HG03175 (cell line): ENCODE results near the gene ACTR3C.

Experiments used
- ATAC-seq: cut with Tn5 transposase; IDR thresholded peaks from one replicate; pipeline ENCODE4 v1.9.1; 2021; ENCODE audit warnings: mild to moderate bottlenecking, moderate library complexity; ENCODE audit not compliant: unreplicated experiment

Gene ACTR3C

GRCh38 chr7:150322833-150323681 lies at the start of gene ACTR3C, which contains the start of gene LRRC61:
Gene ACTR3C, minus strand, starts transcription at chr7:150323545. Its CDS starts 28,249 bp downstream, at chr7:150295296.
Gene LRRC61, plus strand, starts transcription at chr7:150323355. Its CDS starts 13,507 bp downstream, at chr7:150336862.
- peak; percentile 75 for ATAC-seq

- no peak for ATAC-seq
Measured at GRCh38 chr7:150372271-150373048, 49.1 kb upstream of the ACTR3C start.

DNA sequence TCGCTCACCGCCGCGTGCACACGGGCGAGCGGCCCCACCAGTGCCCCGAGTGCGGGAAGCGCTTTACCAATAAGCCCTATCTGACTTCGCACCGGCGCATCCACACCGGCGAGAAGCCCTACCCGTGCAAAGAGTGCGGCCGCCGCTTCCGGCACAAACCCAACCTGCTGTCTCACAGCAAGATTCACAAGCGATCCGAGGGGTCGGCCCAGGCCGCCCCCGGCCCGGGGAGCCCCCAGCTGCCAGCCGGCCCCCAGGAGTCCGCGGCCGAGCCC lies 48.6 kb upstream of the ACTR3C start:
- no peak for ATAC-seq

DNA sequence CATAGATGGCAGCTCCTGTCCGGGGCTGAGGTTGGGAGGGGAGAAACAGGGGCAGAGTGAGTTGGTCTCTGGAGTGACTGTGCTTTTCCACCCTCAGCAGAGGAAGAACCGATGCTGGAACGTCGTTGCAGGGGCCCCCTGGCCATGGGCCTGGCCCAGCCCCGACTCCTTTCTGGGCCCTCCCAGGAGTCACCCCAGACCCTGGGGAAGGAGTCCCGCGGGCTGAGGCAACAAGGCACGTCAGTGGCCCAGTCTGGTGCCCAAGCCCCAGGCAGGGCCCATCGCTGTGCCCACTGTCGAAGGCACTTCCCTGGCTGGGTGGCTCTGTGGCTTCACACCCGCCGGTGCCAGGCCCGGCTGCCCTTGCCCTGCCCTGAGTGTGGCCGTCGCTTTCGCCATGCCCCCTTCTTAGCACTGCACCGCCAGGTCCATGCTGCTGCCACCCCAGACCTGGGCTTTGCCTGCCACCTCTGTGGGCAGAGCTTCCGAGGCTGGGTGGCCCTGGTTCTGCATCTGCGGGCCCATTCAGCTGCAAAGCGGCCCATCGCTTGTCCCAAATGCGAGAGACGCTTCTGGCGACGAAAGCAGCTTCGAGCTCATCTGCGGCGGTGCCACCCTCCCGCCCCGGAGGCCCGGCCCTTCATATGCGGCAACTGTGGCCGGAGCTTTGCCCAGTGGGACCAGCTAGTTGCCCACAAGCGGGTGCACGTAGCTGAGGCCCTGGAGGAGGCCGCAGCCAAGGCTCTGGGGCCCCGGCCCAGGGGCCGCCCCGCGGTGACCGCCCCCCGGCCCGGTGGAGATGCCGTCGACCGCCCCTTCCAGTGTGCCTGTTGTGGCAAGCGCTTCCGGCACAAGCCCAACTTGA lies 48.0 kb upstream of the ACTR3C start:
- ATAC-seq = no peak

- no peak for ATAC-seq
Measured at GRCh38 chr7:150370612-150371071, 47.3 kb upstream of the ACTR3C start.

DNA sequence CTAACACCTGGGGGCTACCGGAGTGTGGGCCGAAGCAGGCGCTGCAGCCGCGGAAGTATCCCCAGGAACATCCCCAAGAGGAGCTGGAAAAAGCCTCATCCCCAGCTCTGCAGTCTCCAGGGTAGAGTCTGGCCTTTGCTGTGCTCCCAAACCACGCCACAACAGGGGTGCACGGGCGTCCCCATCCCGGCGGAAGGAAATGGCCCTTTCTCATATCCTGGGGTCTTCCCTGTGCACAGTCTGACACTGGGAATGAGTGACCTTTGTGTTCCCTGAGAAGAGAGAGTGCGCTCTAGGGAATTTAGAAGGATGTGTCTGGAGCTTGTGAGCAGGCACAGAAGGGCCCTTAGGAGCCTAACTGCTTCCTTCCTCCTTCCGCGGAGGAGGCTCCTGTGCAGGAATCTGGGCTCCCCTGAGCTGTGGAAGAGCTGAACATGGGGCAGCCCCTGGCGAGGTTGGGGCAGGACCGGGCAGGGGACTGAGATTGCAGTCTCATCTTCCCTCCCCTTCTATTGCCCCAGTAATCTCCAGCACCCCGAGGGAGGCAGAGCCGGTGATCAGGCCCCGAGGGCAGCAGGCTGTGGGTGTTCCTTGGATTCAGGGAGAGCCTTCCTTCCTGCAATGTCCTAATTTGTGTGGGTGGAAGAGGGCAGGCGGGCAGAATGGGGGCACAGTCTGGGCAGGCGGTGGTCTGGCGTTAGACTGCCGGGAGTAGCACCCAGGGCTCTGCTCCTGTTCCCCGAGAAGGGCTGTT lies 46.6 kb upstream of the ACTR3C start:
- ATAC-seq = no peak

- ATAC-seq = peak; percentile 51
Measured at GRCh38 chr7:150368884-150369747, 45.8 kb upstream of the ACTR3C start.

DNA sequence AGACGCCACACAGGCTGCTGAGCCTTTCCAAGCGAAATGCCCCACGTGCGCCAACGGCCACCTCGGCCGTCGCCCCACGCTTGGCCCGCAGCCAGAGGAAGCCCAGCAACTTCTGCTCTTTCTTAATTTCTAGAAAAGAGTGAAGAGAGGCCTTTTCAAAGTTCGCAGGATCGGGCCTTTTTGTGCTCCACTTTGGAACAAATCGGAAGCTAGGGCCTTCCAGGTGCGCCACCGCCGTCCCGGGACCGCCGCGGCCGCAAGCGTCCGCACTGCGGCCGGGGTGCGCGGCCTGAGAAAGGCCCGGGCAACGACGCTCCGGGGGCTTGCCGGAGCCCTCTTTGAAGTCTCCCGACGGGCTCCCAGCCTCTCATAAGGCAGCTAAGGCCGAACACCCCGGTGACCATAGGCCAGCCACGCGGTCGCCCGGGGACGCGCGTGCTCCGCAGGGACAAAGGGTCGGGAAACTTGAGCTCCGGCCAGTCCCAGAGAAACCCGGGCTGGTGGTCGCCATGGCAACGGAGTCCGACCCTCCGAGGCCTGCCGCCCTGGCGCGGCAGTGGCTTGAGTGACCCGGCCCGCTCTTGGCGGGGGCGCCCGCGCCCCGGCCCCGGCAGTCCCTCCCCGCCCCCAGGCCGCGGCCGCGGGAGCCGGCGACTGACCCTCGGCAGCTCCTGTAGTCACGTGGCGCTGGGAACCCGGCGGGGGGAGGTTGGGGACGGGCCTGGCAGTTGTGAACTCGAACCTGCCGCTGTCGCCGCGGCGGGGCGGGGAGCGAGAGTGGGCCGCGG lies 44.9 kb upstream of the ACTR3C start, which contains the start of gene REPIN1:
Gene REPIN1, plus strand, starts transcription at position 727 of the 788 bp plus-strand sequence. CDS start 890 bp downstream, outside the sequence.
- ATAC-seq = peak; percentile 56

DNA sequence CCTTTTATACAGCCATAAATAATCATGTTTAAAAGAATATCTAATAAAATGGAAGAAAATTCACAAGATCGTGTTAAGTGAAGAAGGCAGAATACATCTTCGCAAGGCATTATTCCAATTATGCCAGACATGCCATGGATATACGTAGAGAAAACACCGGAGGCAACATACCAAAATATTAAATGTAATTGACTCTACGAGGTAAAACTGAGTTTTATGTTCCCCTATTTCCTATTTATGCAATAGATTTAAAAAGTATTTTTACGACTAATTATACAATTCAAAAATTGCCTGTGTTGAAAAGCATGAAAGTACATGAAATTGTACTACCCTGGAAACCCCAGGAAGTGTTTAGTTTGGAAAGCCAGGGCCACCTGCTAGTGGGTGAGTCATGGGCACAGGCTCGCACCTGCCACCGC lies 44.3 kb upstream of the ACTR3C start:
- ATAC-seq = no peak

DNA sequence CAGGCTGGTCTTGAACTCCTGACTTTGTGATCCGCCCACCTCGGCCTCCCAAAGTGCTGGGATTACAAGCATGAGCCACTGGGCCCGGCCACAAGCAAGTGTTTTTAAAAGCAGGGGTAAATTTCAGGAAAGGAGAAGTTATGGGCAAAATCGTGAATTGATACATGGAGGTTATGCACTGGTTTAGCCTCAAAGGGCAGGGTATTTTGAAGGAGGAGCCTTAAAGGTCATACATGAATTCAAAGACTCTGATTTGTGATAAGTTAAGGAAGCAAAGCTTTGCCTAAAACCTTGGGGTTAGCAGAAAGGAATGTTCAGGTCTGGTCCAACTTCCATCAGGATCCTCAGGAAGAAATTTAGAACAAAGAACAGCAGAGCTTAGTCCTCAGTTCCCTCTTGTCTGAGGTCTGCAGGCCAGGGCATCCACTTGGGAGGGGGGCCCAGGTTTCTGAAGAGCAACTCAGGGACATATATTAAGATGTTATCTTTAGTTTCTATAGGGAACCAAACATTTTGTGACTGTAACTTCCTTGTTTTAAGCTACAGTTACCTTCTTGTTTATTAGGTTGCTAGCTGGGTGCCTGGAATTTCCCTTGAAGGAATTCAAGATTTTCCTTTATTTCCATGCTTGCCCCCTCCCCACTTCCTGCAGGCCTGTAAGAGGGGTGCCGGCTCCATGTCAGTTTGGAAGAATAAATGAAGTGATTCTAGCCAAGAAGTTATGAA lies 42.5 kb upstream of the ACTR3C start:
- no peak for ATAC-seq

- ATAC-seq = no peak
Measured at GRCh38 chr7:150365194-150365593, 41.8 kb upstream of the ACTR3C start.

DNA sequence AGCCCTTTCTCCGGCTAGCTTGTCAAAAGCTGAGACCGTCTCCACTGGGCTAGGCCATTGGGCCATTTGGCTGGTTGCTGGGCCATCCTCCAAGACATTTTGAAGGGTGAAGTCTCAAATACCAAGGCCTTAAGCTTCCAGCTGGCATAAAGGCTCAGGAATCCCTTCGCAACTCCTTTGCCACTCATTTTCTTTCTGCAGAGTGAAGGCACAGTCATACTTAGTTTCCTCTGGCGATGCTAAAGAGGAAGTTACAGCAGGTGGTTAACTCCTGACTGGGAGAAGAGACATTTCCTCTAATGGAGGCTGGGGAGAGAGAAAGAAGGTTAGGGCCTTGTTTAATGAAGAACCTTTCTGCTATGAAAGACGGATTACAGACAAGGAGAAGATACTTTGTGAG lies 40.5 kb upstream of the ACTR3C start:
- peak; percentile 29 for ATAC-seq

DNA sequence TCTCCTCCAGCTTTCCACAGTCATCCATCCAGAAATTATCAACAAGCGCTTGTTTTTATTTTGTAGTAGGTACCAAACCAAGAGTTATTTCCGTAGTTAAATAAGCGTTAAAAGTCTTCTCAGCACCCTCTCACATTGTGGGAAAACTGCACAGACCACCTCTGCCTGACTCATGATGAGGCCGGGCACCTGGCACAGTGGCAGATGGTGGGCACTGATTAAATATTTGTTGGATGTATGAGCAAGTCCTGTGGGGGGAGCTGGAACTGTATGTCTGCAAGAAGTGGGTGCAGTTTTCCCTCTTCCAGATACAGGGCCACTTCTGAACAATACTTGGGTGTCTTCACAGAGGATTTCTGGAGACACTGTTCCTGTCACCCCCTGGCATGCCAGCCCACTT lies 40.0 kb upstream of the ACTR3C start:
- no peak for ATAC-seq

GRCh38 chr7:150361807-150362621 lies 38.7 kb upstream of the ACTR3C start:
- ATAC-seq = no peak

GRCh38 chr7:150361402-150361801 lies 38.1 kb upstream of the ACTR3C start:
- no peak for ATAC-seq

- ATAC-seq = no peak
Measured at GRCh38 chr7:150360363-150361058, 37.2 kb upstream of the ACTR3C start.
